Chondrocyte (in vitro differentiated cells): ENCODE results near the gene EPHX1. TPM values are rescaled to one million over a fixed set of nuclear protein-coding genes. Genes with fewer than 3 reads are reported as not detected.

Experiments
- DNase-seq: peaks from one replicate; pipeline ENCODE4 v3.0.0; 2021; ENCODE audit warnings: mixed read lengths, low spot score
- H3K27ac Mint-ChIP-seq: one replicate; pipeline ENCODE4 v1.8.0; 2021; ENCODE audit warnings: mild to moderate bottlenecking, moderate library complexity, mixed read lengths; ENCODE audit not compliant: unreplicated experiment
- H3K27me3 Mint-ChIP-seq: 2 replicates; pipeline ENCODE4 v1.8.0; 2021; ENCODE audit warnings: low read depth, mixed read lengths
- H3K36me3 Mint-ChIP-seq: 2 replicates; pipeline ENCODE4 v1.8.0; 2021; ENCODE audit warnings: low read depth, mixed read lengths
- H3K4me1 Mint-ChIP-seq: 2 replicates; pipeline ENCODE4 v1.8.0; 2021; ENCODE audit warnings: low read depth, mild to moderate bottlenecking, mixed read lengths
- H3K4me3 Mint-ChIP-seq: one replicate; pipeline ENCODE4 v1.8.0; 2021; ENCODE audit warnings: mild to moderate bottlenecking, moderate library complexity, mixed read lengths; ENCODE audit not compliant: unreplicated experiment
- H3K9me3 Mint-ChIP-seq: 2 replicates; pipeline ENCODE4 v1.8.0; 2021; ENCODE audit warnings: low read depth, mixed read lengths
- total RNA-seq: library from RNA; stranded (reverse); gene quantifications from 3 replicates; pipeline ENCODE4 v1.2.1, GENCODE V29; 2021
- TF ChIP-seq, protein P1 (sequence below): fragments of 200-600 bp; sonication (generic); IDR thresholded peaks from 2 replicates; pipeline ENCODE4 v1.5.0; 2021; ENCODE audit warnings: antibody characterized with exemption, mild to moderate bottlenecking, moderate library complexity

EPHX1 gene
- total RNA-seq, 1 donor from 2014 or later: 69.1 TPM

DNA sequence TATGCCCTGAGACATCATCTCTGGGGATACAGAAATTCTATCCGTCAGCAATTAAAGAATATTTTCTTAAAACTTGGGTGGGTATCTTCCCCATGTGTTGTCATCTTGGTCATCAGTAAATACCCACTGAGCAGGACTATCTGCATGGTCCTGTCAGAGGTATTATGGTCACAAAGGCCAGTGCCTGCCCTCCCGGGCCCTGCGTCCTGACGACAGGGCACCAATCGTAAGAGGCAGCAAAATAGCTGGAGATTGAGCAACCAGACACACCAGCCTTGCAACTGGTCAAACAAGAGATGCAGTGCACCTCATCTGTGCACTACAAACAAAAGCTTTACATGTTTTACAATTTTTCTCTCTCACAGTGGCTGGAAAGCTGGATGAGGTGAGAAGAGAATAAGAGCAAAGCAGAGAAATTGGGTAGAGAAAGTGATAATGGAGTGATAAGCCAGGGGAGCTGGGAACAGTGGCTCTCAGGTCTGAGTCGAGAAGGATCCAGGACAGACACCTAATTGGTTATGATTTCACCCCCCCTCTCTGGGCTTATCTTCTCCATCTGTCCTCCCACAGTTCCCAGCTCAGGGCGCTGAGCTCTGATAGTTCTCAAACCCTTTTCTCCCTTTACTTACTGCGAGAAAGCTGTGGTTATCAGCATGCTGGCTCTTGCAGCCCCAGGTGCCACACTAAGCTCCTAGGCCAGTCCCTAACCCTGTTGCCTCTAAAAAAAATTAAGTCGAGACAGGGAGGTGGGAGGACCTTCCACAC is 41.1 kb upstream of the EPHX1 start:
- TF ChIP-seq, protein P1, sequence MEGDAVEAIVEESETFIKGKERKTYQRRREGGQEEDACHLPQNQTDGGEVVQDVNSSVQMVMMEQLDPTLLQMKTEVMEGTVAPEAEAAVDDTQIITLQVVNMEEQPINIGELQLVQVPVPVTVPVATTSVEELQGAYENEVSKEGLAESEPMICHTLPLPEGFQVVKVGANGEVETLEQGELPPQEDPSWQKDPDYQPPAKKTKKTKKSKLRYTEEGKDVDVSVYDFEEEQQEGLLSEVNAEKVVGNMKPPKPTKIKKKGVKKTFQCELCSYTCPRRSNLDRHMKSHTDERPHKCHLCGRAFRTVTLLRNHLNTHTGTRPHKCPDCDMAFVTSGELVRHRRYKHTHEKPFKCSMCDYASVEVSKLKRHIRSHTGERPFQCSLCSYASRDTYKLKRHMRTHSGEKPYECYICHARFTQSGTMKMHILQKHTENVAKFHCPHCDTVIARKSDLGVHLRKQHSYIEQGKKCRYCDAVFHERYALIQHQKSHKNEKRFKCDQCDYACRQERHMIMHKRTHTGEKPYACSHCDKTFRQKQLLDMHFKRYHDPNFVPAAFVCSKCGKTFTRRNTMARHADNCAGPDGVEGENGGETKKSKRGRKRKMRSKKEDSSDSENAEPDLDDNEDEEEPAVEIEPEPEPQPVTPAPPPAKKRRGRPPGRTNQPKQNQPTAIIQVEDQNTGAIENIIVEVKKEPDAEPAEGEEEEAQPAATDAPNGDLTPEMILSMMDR: no peak
- H3K27me3 Mint-ChIP-seq: no peaks in the 10 kb centered on the region
- no peak for DNase-seq
- H3K4me1 Mint-ChIP-seq: peaks cover 67% of the 10 kb centered on the region
- no peak overlapping the region for H3K4me3 Mint-ChIP-seq
- H3K27ac Mint-ChIP-seq: peak overlapping the region; percentile 23
- no peaks in the 10 kb centered on the region for H3K9me3 Mint-ChIP-seq
- H3K36me3 Mint-ChIP-seq: no peaks in the 10 kb centered on the region

DNA sequence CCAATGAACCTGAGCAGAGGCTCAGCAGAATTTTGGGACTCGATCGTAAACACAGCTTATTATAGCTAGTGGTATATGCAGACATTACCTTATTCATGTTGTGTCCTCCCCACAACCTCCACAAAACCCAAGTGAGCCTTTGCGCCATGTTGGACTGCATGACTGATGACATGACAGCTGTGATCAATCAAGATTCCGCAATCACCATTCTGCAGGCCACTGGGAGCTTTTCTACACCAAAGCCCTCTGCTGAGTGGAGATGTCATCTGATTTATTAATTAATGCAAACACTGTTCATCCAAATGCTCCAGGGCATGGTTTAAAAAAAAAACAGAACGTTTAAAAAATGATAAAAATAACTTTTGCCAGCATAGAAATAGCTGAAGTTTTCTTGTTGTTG is 40.2 kb upstream of the EPHX1 start:
- H3K27ac Mint-ChIP-seq: peak overlapping the region; percentile 58
- H3K27me3 Mint-ChIP-seq: no peaks in the 10 kb centered on the region
- TF ChIP-seq, protein P1: no peak
- H3K9me3 Mint-ChIP-seq: no peaks in the 10 kb centered on the region
- H3K4me1 Mint-ChIP-seq: peaks cover 66% of the 10 kb centered on the region
- no peak for DNase-seq
- H3K4me3 Mint-ChIP-seq: no peak overlapping the region
- H3K36me3 Mint-ChIP-seq: no peaks in the 10 kb centered on the region

DNA sequence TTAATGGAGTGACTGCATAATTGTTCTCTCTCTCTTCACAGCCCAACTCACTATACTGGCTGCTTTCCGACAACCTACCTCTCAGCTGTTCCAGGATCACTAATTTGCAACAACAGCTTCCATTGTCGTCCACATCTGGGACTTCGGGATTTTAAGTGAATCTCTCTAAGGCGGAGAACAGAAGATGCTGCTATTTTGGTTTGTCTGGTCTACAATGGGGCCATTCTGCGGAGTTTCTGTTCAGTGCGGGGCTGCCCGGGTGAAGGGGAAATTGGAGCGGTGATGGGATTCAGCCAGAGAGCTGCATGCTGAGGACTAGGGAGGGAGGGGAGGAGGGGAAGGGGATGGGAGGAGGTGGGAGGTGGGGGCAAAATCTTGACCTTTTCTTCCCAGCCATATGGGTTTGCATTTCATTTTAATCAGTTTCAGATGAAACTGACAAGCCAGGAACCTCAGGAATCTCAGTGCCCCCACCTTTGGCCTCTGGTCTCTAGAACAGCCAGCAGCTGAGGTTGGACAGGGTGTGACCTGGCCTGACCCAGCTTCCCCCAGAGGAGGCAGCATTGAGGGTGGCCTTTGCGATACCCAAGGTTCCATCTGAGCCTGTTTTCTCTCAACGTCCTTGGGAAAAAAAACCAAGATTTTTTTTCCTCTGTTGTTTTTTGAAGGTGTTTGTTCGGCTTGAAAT is 39.2 kb upstream of the EPHX1 start:
- TF ChIP-seq, protein P1: no peak
- no peak for DNase-seq
- Mint-ChIP-seq H3K9me3 (no peaks in the 10 kb centered on the region), H3K27ac (peak overlapping the region; percentile 62), H3K27me3 (no peaks in the 10 kb centered on the region), H3K36me3 (no peaks in the 10 kb centered on the region), H3K4me1 (peaks cover 70% of the 10 kb centered on the region), H3K4me3 (no peak overlapping the region)

DNA sequence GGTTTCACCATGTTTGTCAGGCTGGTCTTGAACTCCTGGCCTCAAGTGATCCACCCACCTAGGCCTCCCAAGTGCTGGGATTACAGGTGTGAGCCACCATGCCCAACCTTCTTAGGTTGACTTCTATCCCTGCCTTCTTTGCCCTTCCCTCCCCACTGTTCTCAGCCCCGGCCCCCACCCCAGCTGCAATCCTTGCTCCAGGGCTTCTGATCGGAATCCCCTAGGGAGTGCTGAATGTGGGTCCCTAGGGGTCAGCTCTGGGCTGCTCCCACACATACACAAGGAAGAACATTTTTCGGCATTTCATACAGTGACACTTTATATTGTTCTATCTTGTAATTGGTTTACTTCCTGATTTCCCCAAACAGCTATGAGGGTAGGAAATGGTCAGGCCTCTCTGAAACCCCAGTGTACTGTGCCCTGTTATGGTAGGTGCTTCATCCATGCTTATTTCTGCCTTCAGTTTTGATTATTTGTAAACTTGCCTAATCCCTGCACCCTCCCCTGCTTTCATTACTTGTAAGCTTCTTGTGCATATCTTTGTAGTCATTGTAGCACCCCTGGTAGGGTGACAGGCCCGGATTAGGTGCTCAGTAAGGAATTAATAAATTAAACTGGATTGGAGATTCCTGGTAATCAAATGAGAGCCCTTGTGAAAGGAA is 38.1 kb upstream of the EPHX1 start:
- H3K36me3 Mint-ChIP-seq: no peaks in the 10 kb centered on the region
- H3K27me3 Mint-ChIP-seq: no peaks in the 10 kb centered on the region
- H3K4me3 Mint-ChIP-seq: no peak overlapping the region
- peaks cover 63% of the 10 kb centered on the region for H3K4me1 Mint-ChIP-seq
- H3K27ac Mint-ChIP-seq: peak overlapping the region; percentile 71
- DNase-seq: no peak
- no peaks in the 10 kb centered on the region for H3K9me3 Mint-ChIP-seq
- TF ChIP-seq, protein P1: no peak

DNA sequence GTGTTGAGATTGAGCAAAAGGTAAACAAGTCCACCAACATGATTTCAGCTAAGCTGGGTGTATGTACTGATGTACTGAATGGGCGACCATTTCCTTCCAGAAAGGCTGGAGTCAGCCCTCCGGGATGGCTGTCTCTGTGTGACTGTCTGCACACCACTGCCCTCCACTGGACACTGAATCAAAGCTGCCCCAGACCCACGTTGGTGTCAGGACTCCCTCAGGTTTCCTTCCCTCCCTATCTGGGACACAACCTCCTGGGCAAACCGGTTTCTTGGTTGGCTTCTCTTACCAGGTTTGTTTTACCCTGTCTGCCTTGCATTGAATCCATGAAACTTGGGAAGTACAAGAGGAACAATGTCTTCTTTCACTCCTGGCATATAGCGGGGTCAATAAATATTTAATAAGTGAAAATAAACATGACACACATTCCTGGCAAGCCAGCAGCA is 37.6 kb upstream of the EPHX1 start:
- Mint-ChIP-seq H3K36me3 (no peaks in the 10 kb centered on the region), H3K27me3 (no peaks in the 10 kb centered on the region), H3K4me3 (no peak overlapping the region), H3K27ac (peak overlapping the region; percentile 77), H3K4me1 (peaks cover 57% of the 10 kb centered on the region), H3K9me3 (no peaks in the 10 kb centered on the region)
- no peak for DNase-seq
- TF ChIP-seq, protein P1: peak; percentile 98
